Measurements from ENCODE around the gene SAPCD1. TPM values are rescaled to one million over a fixed set of nuclear protein-coding genes. Genes with fewer than 3 reads are reported as not detected.

Gene SAPCD1
- total and polyA plus RNA-seq, 5 donors = 0.25 to 0.50 TPM; not detected in 3

GRCh38 chr6:31723245-31723979, 39.0 kb upstream of the SAPCD1 start, which contains the start of gene MPIG6B:
TSS of gene MPIG6B (plus strand) at chr6:31723373. CDS start at chr6:31723384, 11 bp downstream.
- H3K27me3 ChIP-seq (ENCODE audit: control insufficient read depth, insufficient read depth) = no peaks in the 10 kb centered on the region
- no peak within 1 kb of the TSS for H3K4me3 ChIP-seq (ENCODE audit: low read length)
- peak in 2 of 3 donors; percentile 31 to 53 for DNase-seq
- no peak within 1 kb of the TSS for H3K27ac ChIP-seq (ENCODE audit: low read length)
- intact Hi-C loops (cut with DNase I) = loop anchor here in 1 of 4 donors (10.0 kb wide), 1 partner anchor 111 kb away; no protein-coding TSS in a partner anchor
- 56% methylated on average over 46 of the region's 46 CpGs for WGBS
- H3K4me1 ChIP-seq (ENCODE audit: control insufficient read depth, insufficient read depth, low read length) = no peaks in the 10 kb centered on the region
- ATAC-seq = no peak
- no peaks in the 10 kb centered on the region for H3K9me3 ChIP-seq (ENCODE audit: control insufficient read depth, low read length)

- H3K9me3 ChIP-seq (ENCODE audit: control insufficient read depth, low read length) = no peaks in the 10 kb centered on the region
- intact Hi-C loops (cut with DNase I) = loop anchor here in 1 of 4 donors (10.0 kb wide), 1 partner anchor 111 kb away; no protein-coding TSS in a partner anchor
- H3K27me3 ChIP-seq (ENCODE audit: control insufficient read depth, insufficient read depth) = no peaks in the 10 kb centered on the region
- peak in 2 of 3 donors; percentile 49 to 63 for DNase-seq
- H3K27ac ChIP-seq (ENCODE audit: low read length) = no peak overlapping the region
- WGBS = 82% methylated on average over 25 of the region's 25 CpGs
- H3K4me3 ChIP-seq (ENCODE audit: low read length) = no peak overlapping the region
- peak in 1 of 2 donors; percentile 5 for ATAC-seq
- no peaks in the 10 kb centered on the region for H3K4me1 ChIP-seq (ENCODE audit: control insufficient read depth, insufficient read depth, low read length)
These were observed 38.3 kb upstream of the SAPCD1 start for GRCh38 chr6:31723980-31724691.

GRCh38 chr6:31725502-31726350, 36.7 kb upstream of the SAPCD1 start:
- 83% methylated on average over 12 of the region's 12 CpGs for WGBS
- no peaks in the 10 kb centered on the region for H3K9me3 ChIP-seq (ENCODE audit: control insufficient read depth, low read length)
- no peaks in the 10 kb centered on the region for H3K27me3 ChIP-seq (ENCODE audit: control insufficient read depth, insufficient read depth)
- ATAC-seq (no peak), DNase-seq (peak in 1 of 3 donors; percentile 31)
- no peak overlapping the region for H3K4me3 ChIP-seq (ENCODE audit: low read length)
- no peak overlapping the region for H3K27ac ChIP-seq (ENCODE audit: low read length)
- H3K4me1 ChIP-seq (ENCODE audit: control insufficient read depth, insufficient read depth, low read length) = no peaks in the 10 kb centered on the region
- intact Hi-C loops (cut with DNase I) = loop anchor here in 2 of 4 donors (5.0 to 10.0 kb wide), 3 partner anchors 43 to 109 kb away; partner anchors contain the start of genes CSNK2B (in 1 of the 2), LY6G5B (in 1 of the 2) and LY6G5C (in 1 of the 2)

- no peak overlapping the region for H3K27ac ChIP-seq (ENCODE audit: low read length)
- no peaks in the 10 kb centered on the region for H3K9me3 ChIP-seq (ENCODE audit: control insufficient read depth, low read length)
- no peaks in the 10 kb centered on the region for H3K4me1 ChIP-seq (ENCODE audit: control insufficient read depth, insufficient read depth, low read length)
- no peak overlapping the region for H3K4me3 ChIP-seq (ENCODE audit: low read length)
- ATAC-seq (no peak), DNase-seq (peak in 2 of 3 donors; percentile 61 to 67)
- WGBS = 62% methylated on average over 7 of the region's 7 CpGs
- H3K27me3 ChIP-seq (ENCODE audit: control insufficient read depth, insufficient read depth) = no peaks in the 10 kb centered on the region
- intact Hi-C loops (cut with DNase I) = loop anchor here in 2 of 4 donors (5.0 to 10.0 kb wide), 3 partner anchors 45 to 108 kb away; partner anchors contain the start of genes CSNK2B (in 1 of the 2), LY6G5B (in 1 of the 2) and LY6G5C (in 1 of the 2)
These were observed 35.3 kb upstream of the SAPCD1 start for GRCh38 chr6:31727034-31727716.

GRCh38 chr6:31727717-31728671, 34.5 kb upstream of the SAPCD1 start:
- Histone ChIP-seq H3K27me3 (ENCODE audit: control insufficient read depth, insufficient read depth) (no peaks in the 10 kb centered on the region), H3K4me1 (ENCODE audit: control insufficient read depth, insufficient read depth, low read length) (no peaks in the 10 kb centered on the region), H3K4me3 (ENCODE audit: low read length) (peak overlapping the region; percentile 81), H3K27ac (ENCODE audit: low read length) (peak overlapping the region; percentile 95), H3K9me3 (ENCODE audit: control insufficient read depth, low read length) (no peaks in the 10 kb centered on the region)
- DNase-seq (peak in 2 of 3 donors; percentile 71 to 74), ATAC-seq (no peak)
- intact Hi-C loops (cut with DNase I) = loop anchor here in 2 of 4 donors (2.0 to 10.0 kb wide), 4 partner anchors 46 to 107 kb away; partner anchors contain the start of genes CSNK2B (in 1 of the 2), HSPA1B (in 1 of the 2), LY6G5B (in 1 of the 2) and LY6G5C (in 1 of the 2)
- WGBS = 69% methylated on average over 41 of the region's 41 CpGs

- peak within 1 kb of the TSS; percentile 81 for H3K4me3 ChIP-seq (ENCODE audit: low read length)
- peak within 1 kb of the TSS; percentile 95 for H3K27ac ChIP-seq (ENCODE audit: low read length)
- WGBS = 12% methylated on average over 36 of the region's 36 CpGs
- no peaks in the 10 kb centered on the region for H3K27me3 ChIP-seq (ENCODE audit: control insufficient read depth, insufficient read depth)
- H3K9me3 ChIP-seq (ENCODE audit: control insufficient read depth, low read length) = no peaks in the 10 kb centered on the region
- DNase-seq (peak in 2 of 3 donors; percentile 67 to 82), ATAC-seq (peak; percentile 36 to 53)
- H3K4me1 ChIP-seq (ENCODE audit: control insufficient read depth, insufficient read depth, low read length) = no peaks in the 10 kb centered on the region
- intact Hi-C loops (cut with DNase I) = loop anchor here in 2 of 4 donors (2.0 to 10.0 kb wide), 4 partner anchors 47 to 106 kb away; partner anchors contain the start of genes CSNK2B (in 1 of the 2), HSPA1B (in 1 of the 2), LY6G5B (in 1 of the 2) and LY6G5C (in 1 of the 2)
These were observed 33.5 kb upstream of the SAPCD1 start, which contains the start of gene DDAH2 for GRCh38 chr6:31728767-31729514. TSS of gene DDAH2 (minus strand) at chr6:31729299. CDS start at chr6:31729161, 138 bp downstream.

- Histone ChIP-seq H3K4me1 (ENCODE audit: control insufficient read depth, insufficient read depth, low read length) (peaks cover 4% of the 10 kb centered on the region), H3K27ac (ENCODE audit: low read length) (peak overlapping the region; percentile 95), H3K9me3 (ENCODE audit: control insufficient read depth, low read length) (no peaks in the 10 kb centered on the region), H3K4me3 (ENCODE audit: low read length) (peak overlapping the region; percentile 81), H3K27me3 (ENCODE audit: control insufficient read depth, insufficient read depth) (no peaks in the 10 kb centered on the region)
- intact Hi-C loops (cut with DNase I) = loop anchor here in 2 of 4 donors (2.0 to 10.0 kb wide), 4 partner anchors 47 to 105 kb away; partner anchors contain the start of genes CSNK2B (in 1 of the 2), HSPA1B (in 1 of the 2), LY6G5B (in 1 of the 2) and LY6G5C (in 1 of the 2)
- DNase-seq (peak; percentile 93 to 97 (median 97)), ATAC-seq (peak; percentile 88 to 91)
- WGBS = under 1% methylated on average over 29 of the region's 29 CpGs
These were observed 32.9 kb upstream of the SAPCD1 start for GRCh38 chr6:31729515-31729978.

GRCh38 chr6:31729979-31730630, 32.4 kb upstream of the SAPCD1 start:
- ATAC-seq (peak; percentile 90 to 92), DNase-seq (peak; percentile 94 to 98 (median 98))
- WGBS = 1% methylated on average over 46 of the region's 46 CpGs
- intact Hi-C loops (cut with DNase I) = loop anchor here in 3 of 4 donors (2.0 to 10.0 kb wide), 4 partner anchors 48 to 105 kb away; partner anchors contain the start of genes CSNK2B (in 1 of the 3), HSPA1B (in 1 of the 3), LY6G5B (in 1 of the 3) and LY6G5C (in 1 of the 3)
- peak overlapping the region; percentile 81 for H3K4me3 ChIP-seq (ENCODE audit: low read length)
- H3K9me3 ChIP-seq (ENCODE audit: control insufficient read depth, low read length) = no peaks in the 10 kb centered on the region
- H3K27ac ChIP-seq (ENCODE audit: low read length) = peak overlapping the region; percentile 95
- peaks cover 6% of the 10 kb centered on the region for H3K4me1 ChIP-seq (ENCODE audit: control insufficient read depth, insufficient read depth, low read length)
- no peaks in the 10 kb centered on the region for H3K27me3 ChIP-seq (ENCODE audit: control insufficient read depth, insufficient read depth)

All from right cardiac atrium (tissue), 5 donors.